K562 (cell line): ENCODE measurements around the gene ASMTL. TPM values are rescaled to one million over a fixed set of nuclear protein-coding genes. Genes with fewer than 3 reads are reported as not detected.
A peak's percentile ranks its signal among the peaks of the same experiment; 100 is the strongest.

Source experiments
- ARID1B ChIP-seq: fragments of 450-650 bp; IDR thresholded peaks from 2 replicates; pipeline ENCODE4 v1.6.1; 2016; ENCODE audit warnings: antibody characterized with exemption, mild to moderate bottlenecking, inconsistent platforms
- BHLHE40 ChIP-seq: IDR thresholded peaks from 2 replicates; pipeline ENCODE4 v1.6.1; 2011; ENCODE audit warnings: low read length, improper control_type of control experiment
- C11orf30 ChIP-seq: fragments of 450-650 bp; IDR thresholded peaks from 2 replicates; pipeline ENCODE4 v1.6.1; 2016; ENCODE audit warnings: low read depth, mild to moderate bottlenecking
- FOXA3 ChIP-seq, 2 experiments: fragments of 450-650 bp in 1 of 2; sonication (generic) in 1 of 2; formaldehyde crosslinking; IDR thresholded peaks in 1 of 2; conservative IDR thresholded peaks in 1 of 2; 2 replicates each; pipeline versions ENCODE4 v1.4.0 to v1.8.0; 2020 to 2022; ENCODE audit warnings: mild to moderate bottlenecking in 2 of 2, missing genetic modification reagents in 1 of 2
- FOXJ2 ChIP-seq: fragments of 200-800 bp; sonication (Bioruptor generic); IDR thresholded peaks from 2 replicates; pipeline ENCODE4 v1.6.1; 2016; ENCODE audit warnings: missing genetic modification characterization, missing compliant biosample characterization
- GATA2 ChIP-seq: sonication (generic); formaldehyde crosslinking; IDR thresholded peaks from 2 replicates; pipeline ENCODE4 v1.4.0; 2020; ENCODE audit warnings: mild to moderate bottlenecking, missing genetic modification reagents
- HDAC2 ChIP-seq: fragments of 450-650 bp; IDR thresholded peaks from 2 replicates; pipeline ENCODE4 v1.6.1; 2016; ENCODE audit warnings: mild to moderate bottlenecking
- KLF10 ChIP-seq: fragments of 250-450 bp; sonication (Bioruptor Pico); IDR thresholded peaks from 2 replicates; pipeline ENCODE4 v1.6.1; 2021; ENCODE audit warnings: matching md5 sums
- L3MBTL2 ChIP-seq: fragments of 450-650 bp; IDR thresholded peaks from 2 replicates; pipeline ENCODE4 v1.6.1; 2016; ENCODE audit warnings: mild to moderate bottlenecking, moderate library complexity
- TAF15 ChIP-seq: fragments of 200-400 bp; formaldehyde crosslinking; IDR thresholded peaks from 2 replicates; pipeline ENCODE4 v1.6.1; 2017; ENCODE audit warnings: mild to moderate bottlenecking, low read depth, low read length, moderate library complexity
- TAL1 ChIP-seq: fragments of 450-650 bp; IDR thresholded peaks from 2 replicates; pipeline ENCODE4 v1.6.1; 2016; ENCODE audit warnings: mild to moderate bottlenecking
- XRCC5 ChIP-seq: fragments of 200-400 bp; formaldehyde crosslinking; IDR thresholded peaks from 2 replicates; pipeline ENCODE4 v1.6.1; 2017; ENCODE audit warnings: low read depth, mild to moderate bottlenecking, low read length
- ZNF239 ChIP-seq: fragments of 250-450 bp; sonication (Bioruptor Pico); IDR thresholded peaks from 2 replicates; pipeline ENCODE4 v1.4.0; 2020; ENCODE audit warnings: mild to moderate bottlenecking
- ZNF24 ChIP-seq: fragments of 450-650 bp; IDR thresholded peaks from 2 replicates; pipeline ENCODE4 v1.6.1; 2016
- ZNF274 ChIP-seq: IDR thresholded peaks from 2 replicates; pipeline ENCODE4 v1.6.1; 2011; ENCODE audit warnings: low read depth, mild to moderate bottlenecking, low read length, moderate library complexity, borderline replicate concordance
- ZNF316 ChIP-seq: fragments of 450-650 bp; IDR thresholded peaks from 2 replicates; pipeline ENCODE4 v1.6.1; 2016
- ZSCAN32 ChIP-seq: fragments of 450-650 bp; formaldehyde crosslinking; IDR thresholded peaks from 2 replicates; pipeline ENCODE4 v1.4.0; 2020; ENCODE audit warnings: mild to moderate bottlenecking, moderate library complexity
- polyA plus RNA-seq, 8 experiments: library from polyadenylated mRNA; depleted of rRNA in 4 of 8; stranded (reverse) in 5 of 8; unstranded in 3 of 8; fragments of >200 nt; fragmentation: Nextera tagmentation in 2 of 8; fragmentation: Illumina TruSeq in 1 of 8; extraction: Ambion mirVana in 2 of 8; extraction: Trizol in 1 of 8; gene quantifications; 2 replicates each; pipeline versions ENCODE4 v1.2.1 to v1.2.3, GENCODE V29; 2011 to 2014; ENCODE audit warnings: inconsistent platforms in 1 of 8, missing spikeins in 1 of 8
- total RNA-seq, 7 experiments: library from RNA; depleted of rRNA in 6 of 7; stranded (reverse); fragments of >200 nt in 6 of 7; fragmentation: Illumina TruSeq in 2 of 7; extraction: Trizol in 2 of 7; gene quantifications; 2 replicates each; pipeline versions ENCODE4 v1.2.1 to v1.2.3, GENCODE V29; 2011 to 2021; ENCODE audit warnings: low replicate concordance in 1 of 7
- TF ChIP-seq, protein P1 (sequence below): fragments of 250-450 bp; sonication (Bioruptor Pico); IDR thresholded peaks from 2 replicates; pipeline ENCODE4 v1.5.0; 2021
- TF ChIP-seq, protein P2 (sequence below): sonication (generic); formaldehyde crosslinking; IDR thresholded peaks from 2 replicates; pipeline ENCODE4 v1.8.0; 2023; ENCODE audit warnings: mild to moderate bottlenecking, missing genetic modification reagents
- TF ChIP-seq, protein P3 (sequence below), 2 experiments: fragments of 450-650 bp in 1 of 2; sonication (generic) in 1 of 2; formaldehyde crosslinking in 1 of 2; IDR thresholded peaks in 1 of 2; conservative IDR thresholded peaks in 1 of 2; 2 replicates each; pipeline versions ENCODE4 v1.6.1 to v1.8.1; 2016 to 2023; ENCODE audit warnings: mild to moderate bottlenecking in 2 of 2, moderate library complexity in 2 of 2, inconsistent platforms in 1 of 2, missing genetic modification reagents in 1 of 2
- TF ChIP-seq, protein P4 (sequence below): sonication (generic); formaldehyde crosslinking; IDR thresholded peaks from 2 replicates; pipeline ENCODE4 v1.8.0; 2022; ENCODE audit warnings: mild to moderate bottlenecking, missing genetic modification reagents, borderline replicate concordance
- TF ChIP-seq, protein P5 (sequence below): fragments of 450-650 bp; IDR thresholded peaks from 2 replicates; pipeline ENCODE4 v1.6.1; 2016; ENCODE audit warnings: antibody characterized with exemption

The ASMTL gene
- total and polyA plus RNA-seq, 9 of the 15 experiments (the other 6 are each of a cell fraction or from before 2014, with no cell fraction given): 0.56 to 20.6 (median 7.6) TPM

DNA sequence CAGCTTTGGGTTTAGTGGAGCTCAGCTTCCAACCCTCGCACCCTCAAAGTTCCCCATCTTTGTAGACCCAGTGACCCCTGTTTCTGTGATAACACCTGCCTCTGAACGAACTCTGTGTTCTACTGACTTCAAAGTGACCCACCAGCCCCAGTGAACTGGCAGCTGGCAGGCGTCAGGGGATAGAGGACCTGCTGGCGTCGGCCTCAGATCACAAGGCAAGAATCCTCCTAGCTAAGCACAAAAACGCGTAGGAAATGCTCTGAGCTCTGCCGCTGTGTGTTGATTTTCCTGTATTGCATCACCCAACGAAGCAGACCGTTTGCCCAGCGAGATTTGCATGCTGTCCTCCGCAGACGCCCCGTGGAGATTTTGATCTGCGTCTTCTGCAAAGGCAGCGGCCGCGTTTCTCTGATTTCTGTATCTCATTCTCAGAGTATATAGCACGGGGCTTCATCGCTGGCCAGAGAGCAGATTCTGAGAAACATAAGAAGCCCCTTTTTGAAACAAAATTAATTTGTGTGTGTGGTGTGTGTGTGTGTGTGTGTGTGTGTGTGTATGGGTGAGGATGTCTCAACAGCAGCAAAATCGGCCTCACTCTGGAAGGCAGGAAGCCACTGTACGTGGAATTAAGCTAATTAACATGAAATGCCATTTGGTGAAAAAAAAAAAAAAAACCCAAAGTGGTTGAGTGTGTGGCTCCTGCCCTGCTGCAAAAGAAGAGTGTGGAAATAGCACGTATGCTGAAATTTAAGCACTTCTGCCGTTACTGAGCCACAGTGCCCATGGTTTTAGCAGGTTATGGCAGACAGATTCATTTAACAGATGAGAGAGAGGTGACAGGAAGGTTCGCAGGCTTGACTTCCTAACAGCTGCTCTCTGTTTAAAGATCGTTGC is 29.2 kb upstream of the ASMTL start (continued):
- TF ChIP-seq BHLHE40 (peak; percentile 36; the same call in 1 of the 2 replicates), ZNF239 (CRISPR knock-in tag) (peak; percentile 9), FOXJ2 (tag) (peak; percentile 49; the same call in 1 of the 2 replicates), XRCC5 (no peak), L3MBTL2 (peak; percentile 92), ZNF316 (peak; percentile 35; the same call in 1 of the 2 replicates), GATA2 (CRISPR knock-in tag) (peak; percentile 59), C11orf30 (peak; percentile 58; the same call in 1 of the 2 replicates), HDAC2 (peak; percentile 71), KLF10 (no peak), TAF15 (no peak), ZNF24 (peak; percentile 51; the same call in 1 of the 2 replicates), ZSCAN32 (peak; percentile 90), ARID1B (peak; percentile 58), TAL1 (peak; percentile 24; the same call in 1 of the 2 replicates), FOXA3 (CRISPR knock-in tag; conservative IDR thresholded peaks at IDR 0.05 in 1 of 2, IDR thresholded peaks at IDR 0.05 in 1 of 2) (peak in 1 of 2 experiments; percentile 59; a peak in 1 of 4 replicates), ZNF274 (no peak)
- TF ChIP-seq, protein P1, sequence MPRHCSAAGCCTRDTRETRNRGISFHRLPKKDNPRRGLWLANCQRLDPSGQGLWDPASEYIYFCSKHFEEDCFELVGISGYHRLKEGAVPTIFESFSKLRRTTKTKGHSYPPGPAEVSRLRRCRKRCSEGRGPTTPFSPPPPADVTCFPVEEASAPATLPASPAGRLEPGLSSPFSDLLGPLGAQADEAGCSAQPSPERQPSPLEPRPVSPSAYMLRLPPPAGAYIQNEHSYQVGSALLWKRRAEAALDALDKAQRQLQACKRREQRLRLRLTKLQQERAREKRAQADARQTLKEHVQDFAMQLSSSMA: no peak
- TF ChIP-seq, protein P2, sequence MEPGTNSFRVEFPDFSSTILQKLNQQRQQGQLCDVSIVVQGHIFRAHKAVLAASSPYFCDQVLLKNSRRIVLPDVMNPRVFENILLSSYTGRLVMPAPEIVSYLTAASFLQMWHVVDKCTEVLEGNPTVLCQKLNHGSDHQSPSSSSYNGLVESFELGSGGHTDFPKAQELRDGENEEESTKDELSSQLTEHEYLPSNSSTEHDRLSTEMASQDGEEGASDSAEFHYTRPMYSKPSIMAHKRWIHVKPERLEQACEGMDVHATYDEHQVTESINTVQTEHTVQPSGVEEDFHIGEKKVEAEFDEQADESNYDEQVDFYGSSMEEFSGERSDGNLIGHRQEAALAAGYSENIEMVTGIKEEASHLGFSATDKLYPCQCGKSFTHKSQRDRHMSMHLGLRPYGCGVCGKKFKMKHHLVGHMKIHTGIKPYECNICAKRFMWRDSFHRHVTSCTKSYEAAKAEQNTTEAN (CRISPR knock-in tag): peak; percentile 31; the same call in 1 of the 2 replicates
- TF ChIP-seq, protein P3, sequence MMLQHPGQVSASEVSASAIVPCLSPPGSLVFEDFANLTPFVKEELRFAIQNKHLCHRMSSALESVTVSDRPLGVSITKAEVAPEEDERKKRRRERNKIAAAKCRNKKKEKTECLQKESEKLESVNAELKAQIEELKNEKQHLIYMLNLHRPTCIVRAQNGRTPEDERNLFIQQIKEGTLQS (IDR thresholded peaks at IDR 0.05): peak; percentile 99
- TF ChIP-seq, protein P3 (CRISPR knock-in tag; conservative IDR thresholded peaks at IDR 0.05): peak; percentile 85
- TF ChIP-seq, protein P4, sequence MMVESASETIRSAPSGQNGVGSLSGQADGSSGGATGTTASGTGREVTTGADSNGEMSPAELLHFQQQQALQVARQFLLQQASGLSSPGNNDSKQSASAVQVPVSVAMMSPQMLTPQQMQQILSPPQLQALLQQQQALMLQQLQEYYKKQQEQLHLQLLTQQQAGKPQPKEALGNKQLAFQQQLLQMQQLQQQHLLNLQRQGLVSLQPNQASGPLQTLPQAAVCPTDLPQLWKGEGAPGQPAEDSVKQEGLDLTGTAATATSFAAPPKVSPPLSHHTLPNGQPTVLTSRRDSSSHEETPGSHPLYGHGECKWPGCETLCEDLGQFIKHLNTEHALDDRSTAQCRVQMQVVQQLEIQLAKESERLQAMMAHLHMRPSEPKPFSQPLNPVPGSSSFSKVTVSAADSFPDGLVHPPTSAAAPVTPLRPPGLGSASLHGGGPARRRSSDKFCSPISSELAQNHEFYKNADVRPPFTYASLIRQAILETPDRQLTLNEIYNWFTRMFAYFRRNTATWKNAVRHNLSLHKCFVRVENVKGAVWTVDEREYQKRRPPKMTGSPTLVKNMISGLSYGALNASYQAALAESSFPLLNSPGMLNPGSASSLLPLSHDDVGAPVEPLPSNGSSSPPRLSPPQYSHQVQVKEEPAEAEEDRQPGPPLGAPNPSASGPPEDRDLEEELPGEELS (CRISPR knock-in tag): 0 out of 2 replicates have a peak, but pooled peaks have one; percentile 23
- TF ChIP-seq, protein P5, sequence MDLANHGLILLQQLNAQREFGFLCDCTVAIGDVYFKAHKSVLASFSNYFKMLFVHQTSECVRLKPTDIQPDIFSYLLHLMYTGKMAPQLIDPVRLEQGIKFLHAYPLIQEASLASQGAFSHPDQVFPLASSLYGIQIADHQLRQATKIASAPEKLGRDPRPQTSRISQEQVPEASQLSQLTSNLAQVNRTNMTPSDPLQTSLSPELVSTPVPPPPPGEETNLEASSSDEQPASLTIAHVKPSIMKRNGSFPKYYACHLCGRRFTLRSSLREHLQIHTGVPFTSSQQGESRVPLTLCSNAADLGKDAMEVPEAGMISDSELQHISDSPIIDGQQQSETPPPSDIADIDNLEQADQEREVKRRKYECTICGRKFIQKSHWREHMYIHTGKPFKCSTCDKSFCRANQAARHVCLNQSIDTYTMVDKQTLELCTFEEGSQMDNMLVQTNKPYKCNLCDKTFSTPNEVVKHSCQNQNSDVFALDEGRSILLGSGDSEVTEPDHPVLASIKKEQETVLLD: no peak
